GM12891 (cell line): ENCODE measurements around the gene KCNMA1.

Source experiments
- DNase-seq: peaks from one replicate; pipeline ENCODE4 v3.0.0; 2011; ENCODE audit warnings: low spot score; ENCODE audit not compliant: insufficient read length
- FAIRE-seq: peaks from 2 replicates; lab custom pipeline; 2011; peaks lifted over from hg19 to GRCh38; lab: Jason Lieb, UNC
- PAX5 ChIP-seq: IDR thresholded peaks from 2 replicates; pipeline ENCODE4 v1.6.1; 2011; ENCODE audit warnings: low read length, moderate library complexity, mild to moderate bottlenecking; ENCODE audit not compliant: insufficient read depth, severe bottlenecking
- POLR2A ChIP-seq: IDR thresholded peaks from 2 replicates; pipeline ENCODE4 v1.6.1; 2011; ENCODE audit warnings: low read depth, low read length, control low read depth
- POLR2AphosphoS5 ChIP-seq: IDR thresholded peaks from 2 replicates; pipeline ENCODE4 v1.6.1; 2011; ENCODE audit warnings: low read depth, low read length, control low read depth
- POU2F2 ChIP-seq: IDR thresholded peaks from 2 replicates; pipeline ENCODE4 v1.6.1; 2011; ENCODE audit warnings: low read depth, mild to moderate bottlenecking, control low read depth, low read length, moderate library complexity
- SPI1 ChIP-seq: IDR thresholded peaks from 2 replicates; pipeline ENCODE4 v1.6.1; 2011; ENCODE audit warnings: low read depth, low read length, control low read depth
- TAF1 ChIP-seq: IDR thresholded peaks from 2 replicates; pipeline ENCODE4 v1.6.1; 2011; ENCODE audit warnings: low read depth, low read length, control low read depth

The KCNMA1 gene

DNA sequence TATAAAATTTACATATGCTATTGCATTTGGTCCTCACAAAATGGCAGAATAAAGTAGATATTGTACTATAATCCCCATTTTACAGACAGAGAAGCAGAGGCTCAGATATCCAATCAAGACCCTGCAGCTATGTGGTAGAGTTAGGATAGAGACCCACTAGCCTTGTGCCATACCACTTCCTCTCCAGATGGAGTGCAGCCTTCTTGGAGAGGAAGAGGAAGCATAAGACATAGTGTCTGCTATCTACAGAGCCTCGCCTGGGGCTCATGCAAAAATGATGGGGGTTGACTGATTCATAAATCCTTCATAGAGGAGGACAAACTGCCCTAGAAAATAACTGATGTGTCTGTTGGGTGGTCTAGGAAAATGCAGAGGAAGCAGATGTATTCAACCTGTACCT is 447.3 kb downstream of the KCNMA1 start:
- no peak for FAIRE-seq
- TF ChIP-seq POU2F2, result no peak
- no peak for TF ChIP-seq SPI1
- TF ChIP-seq POLR2AphosphoS5, result no peak
- no peak for TF ChIP-seq PAX5
- no peak for TF ChIP-seq TAF1
- no peak for TF ChIP-seq POLR2A
- DNase-seq, result no peak

DNA sequence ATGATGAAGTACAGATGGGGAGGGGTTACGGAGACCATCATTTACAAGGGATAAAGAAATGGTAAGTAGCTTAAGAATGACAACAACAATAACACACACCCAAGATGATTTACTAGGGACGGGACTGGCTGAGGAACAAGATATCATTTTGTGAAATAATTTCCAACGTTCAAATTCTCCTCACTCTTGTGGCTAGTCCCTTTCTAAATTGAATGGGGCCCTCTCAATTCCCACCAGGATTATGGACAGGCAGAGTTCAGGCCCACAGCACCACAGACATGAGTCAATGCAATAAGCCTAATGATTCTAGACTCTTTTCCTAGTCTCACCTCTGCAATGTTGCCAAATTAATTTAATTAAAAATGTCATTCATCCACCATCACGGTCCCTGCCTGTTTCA is 448.1 kb downstream of the KCNMA1 start:
- no peak for TF ChIP-seq POLR2AphosphoS5
- TF ChIP-seq POU2F2, result no peak
- no peak for TF ChIP-seq TAF1
- no peak for TF ChIP-seq PAX5
- TF ChIP-seq SPI1, result no peak
- TF ChIP-seq POLR2A, result no peak
- no peak for FAIRE-seq
- DNase-seq, result no peak

DNA sequence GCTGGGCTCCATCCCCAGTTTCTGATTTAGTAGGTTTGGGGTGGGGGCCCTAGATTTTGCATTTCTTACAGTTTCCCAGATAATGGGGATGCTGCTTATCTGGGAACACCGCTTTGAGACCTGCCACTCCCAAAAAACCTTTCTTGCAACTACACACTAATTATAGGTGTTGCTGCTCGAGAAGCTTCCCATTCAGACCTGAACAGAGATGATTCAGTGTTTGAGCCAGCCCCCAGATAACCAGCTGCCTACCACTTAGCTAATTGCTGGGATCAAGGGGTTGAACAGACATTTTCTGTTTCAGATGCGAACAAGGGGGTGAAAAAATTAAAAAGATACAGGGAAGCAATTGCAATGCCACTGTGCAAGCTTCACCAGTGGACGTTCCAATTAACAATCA is 448.5 kb downstream of the KCNMA1 start:
- FAIRE-seq (no peak), DNase-seq (no peak)
- TF ChIP-seq SPI1, result no peak
- no peak for TF ChIP-seq POLR2AphosphoS5
- TF ChIP-seq PAX5, result no peak
- no peak for TF ChIP-seq POU2F2
- no peak for TF ChIP-seq POLR2A
- TF ChIP-seq TAF1, result no peak

DNA sequence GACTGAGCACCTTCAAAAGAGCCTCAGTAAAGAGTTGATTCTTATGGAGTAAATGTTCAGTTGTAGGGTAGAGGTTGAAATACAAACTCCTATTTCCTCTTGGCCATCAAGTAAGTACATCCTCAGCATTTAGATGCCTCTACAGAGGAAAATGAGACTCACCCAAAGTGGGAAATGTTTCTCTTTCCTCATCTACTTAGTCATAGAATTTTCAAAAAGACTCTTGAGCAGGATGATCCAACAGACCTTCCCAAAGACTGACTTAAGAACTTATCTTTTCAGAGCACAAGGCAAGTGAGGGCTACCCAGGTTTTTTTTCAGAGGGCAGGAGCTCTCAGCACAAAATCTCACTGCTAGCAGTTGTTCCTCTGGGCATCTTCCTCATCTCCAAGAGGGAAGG is 449.1 kb downstream of the KCNMA1 start:
- DNase-seq (no peak), FAIRE-seq (no peak)
- TF ChIP-seq TAF1 (no peak), POLR2A (no peak), POLR2AphosphoS5 (no peak), SPI1 (no peak), POU2F2 (no peak), PAX5 (no peak)

DNA sequence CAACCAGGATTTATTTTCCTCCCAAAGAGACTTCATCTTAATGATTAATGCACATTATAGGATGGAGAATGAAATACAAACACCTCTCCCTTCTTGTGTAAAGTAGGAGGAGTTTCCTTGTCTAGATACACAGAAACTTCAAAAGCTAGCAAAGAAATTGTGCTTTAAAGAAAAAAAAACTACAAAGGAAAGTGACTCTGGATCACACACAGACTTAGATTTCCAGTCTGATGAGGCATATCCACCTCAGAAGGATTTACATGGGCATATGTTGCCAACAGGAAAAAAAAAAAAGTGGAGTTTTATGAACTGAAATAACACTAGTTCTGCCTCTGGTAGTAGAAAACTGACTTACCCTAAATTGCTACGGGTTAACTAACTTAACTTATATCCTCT is 449.6 kb downstream of the KCNMA1 start:
- no peak for TF ChIP-seq POLR2AphosphoS5
- TF ChIP-seq TAF1, result no peak
- TF ChIP-seq PAX5, result no peak
- no peak for TF ChIP-seq POU2F2
- TF ChIP-seq POLR2A, result no peak
- TF ChIP-seq SPI1, result no peak
- FAIRE-seq (no peak), DNase-seq (no peak)

DNA sequence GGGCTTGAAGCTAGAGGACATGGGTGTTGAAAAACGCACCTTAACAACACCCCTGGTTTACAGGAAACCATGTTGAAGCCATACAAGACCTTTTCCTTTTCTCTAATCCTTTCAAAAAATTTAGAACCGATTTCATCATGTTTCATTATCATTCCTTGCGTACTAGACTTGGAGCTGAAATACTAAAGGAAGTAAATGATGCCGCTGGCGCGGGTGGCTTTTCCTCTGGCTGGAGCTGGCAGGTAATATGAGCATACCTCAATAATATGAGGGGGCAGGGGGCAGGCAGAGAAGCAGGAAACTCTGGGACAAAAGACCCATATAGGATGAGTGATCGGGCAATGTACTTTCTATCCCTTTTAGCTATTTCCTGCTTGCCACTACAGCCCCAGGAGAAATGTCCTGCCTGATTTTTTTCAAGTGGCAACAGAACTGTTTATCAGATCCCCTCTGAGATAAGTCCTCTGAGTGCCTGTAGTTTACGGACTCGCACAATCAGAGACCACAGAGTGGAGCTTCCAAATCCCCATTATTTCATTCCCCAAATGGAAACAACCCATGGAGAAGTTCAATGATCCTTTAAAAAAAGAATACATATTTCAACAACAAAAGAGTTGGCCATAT is 450.1 kb downstream of the KCNMA1 start:
- TF ChIP-seq PAX5 (no peak), POLR2A (no peak), POLR2AphosphoS5 (no peak), POU2F2 (no peak), SPI1 (no peak), TAF1 (no peak)
- no peak for FAIRE-seq
- no peak for DNase-seq

DNA sequence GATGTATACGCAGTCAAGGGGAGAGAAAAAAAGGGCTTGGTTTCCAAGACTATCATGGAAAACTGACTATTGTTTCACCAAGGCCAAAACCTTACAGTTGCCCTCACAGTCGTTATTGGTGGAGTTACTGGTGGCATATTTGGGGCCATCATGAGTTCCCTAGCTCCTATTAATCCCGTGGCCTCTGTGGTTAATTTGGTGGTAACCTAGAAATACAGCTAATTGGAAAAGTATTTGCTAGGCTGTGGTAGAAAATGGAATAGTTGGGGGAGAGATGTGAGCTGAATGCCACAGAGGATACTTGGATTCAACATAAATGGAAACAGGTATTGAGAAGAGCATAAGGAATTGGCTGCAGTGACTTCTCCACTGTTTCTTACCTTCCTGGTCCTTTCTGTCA is 450.7 kb downstream of the KCNMA1 start:
- FAIRE-seq (no peak), DNase-seq (no peak)
- TF ChIP-seq POU2F2, result no peak
- no peak for TF ChIP-seq SPI1
- no peak for TF ChIP-seq TAF1
- no peak for TF ChIP-seq POLR2A
- TF ChIP-seq POLR2AphosphoS5, result no peak
- no peak for TF ChIP-seq PAX5

DNA sequence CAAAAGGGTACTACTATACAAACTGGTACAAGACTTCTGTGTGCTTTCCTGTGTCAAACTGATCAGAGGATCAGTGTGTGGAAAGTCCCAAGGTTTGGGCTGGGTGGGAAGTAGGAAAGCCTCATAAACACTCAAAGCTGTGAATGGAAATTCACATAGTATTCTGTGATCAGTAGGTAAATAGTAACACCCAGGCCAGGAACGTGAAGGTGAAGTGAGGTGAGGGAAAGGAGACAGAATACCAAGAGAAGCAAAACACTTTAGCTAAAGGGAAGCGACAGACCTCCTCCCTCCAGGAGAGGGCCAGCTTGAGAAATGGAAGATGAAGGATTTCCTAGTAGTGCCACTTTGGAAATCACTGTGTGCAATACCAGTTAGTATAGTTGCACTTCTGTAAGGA is 451.9 kb downstream of the KCNMA1 start:
- TF ChIP-seq PAX5 (no peak), POLR2AphosphoS5 (no peak), SPI1 (no peak), POLR2A (no peak), TAF1 (no peak), POU2F2 (no peak)
- FAIRE-seq (no peak), DNase-seq (no peak)

DNA sequence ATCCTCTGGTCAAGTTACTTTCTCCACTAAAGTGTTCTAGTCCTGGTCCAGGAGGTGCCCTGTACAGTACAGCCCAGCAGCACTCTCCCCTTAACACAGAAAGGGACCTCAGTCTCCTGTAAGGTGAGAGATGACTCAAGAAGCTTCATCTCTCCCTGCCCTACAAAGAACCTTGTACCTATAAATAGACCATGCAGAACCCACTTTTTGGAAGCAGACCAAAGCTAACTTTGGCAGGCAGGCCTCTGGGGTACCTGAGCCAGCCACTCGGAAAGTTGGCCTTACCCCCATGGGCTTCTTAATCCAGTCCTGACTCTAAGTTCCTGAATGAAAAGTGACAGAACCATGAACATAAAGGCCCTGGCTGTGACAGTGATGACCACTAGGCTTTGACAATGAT is 454.8 kb downstream of the KCNMA1 start:
- TF ChIP-seq SPI1, result no peak
- no peak for TF ChIP-seq POLR2AphosphoS5
- no peak for TF ChIP-seq PAX5
- no peak for TF ChIP-seq POLR2A
- TF ChIP-seq TAF1, result no peak
- no peak for TF ChIP-seq POU2F2
- FAIRE-seq, result no peak

DNA sequence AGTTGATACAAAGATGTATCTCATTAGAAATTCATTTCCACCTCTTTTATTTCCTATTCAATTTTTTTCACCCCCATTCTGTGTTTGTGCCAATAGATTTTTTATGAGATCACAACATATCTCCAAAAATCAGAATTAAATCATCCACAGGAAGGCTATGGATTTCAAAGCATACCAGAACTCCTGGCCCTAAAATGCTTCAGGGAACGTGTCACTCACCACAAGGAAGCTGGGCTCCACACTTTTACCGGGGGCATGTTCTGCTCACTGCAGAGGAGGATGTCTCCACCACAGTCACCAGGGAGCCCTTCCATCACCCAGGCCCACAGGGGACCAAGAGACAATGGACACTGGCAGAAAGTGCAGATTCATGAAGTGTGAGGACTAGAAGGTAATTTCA is 456.8 kb downstream of the KCNMA1 start:
- no peak for TF ChIP-seq SPI1
- FAIRE-seq (no peak), DNase-seq (no peak)

More for the DNA sequence above, 454.8 kb downstream of the KCNMA1 start:
- no peak for DNase-seq

DNA sequence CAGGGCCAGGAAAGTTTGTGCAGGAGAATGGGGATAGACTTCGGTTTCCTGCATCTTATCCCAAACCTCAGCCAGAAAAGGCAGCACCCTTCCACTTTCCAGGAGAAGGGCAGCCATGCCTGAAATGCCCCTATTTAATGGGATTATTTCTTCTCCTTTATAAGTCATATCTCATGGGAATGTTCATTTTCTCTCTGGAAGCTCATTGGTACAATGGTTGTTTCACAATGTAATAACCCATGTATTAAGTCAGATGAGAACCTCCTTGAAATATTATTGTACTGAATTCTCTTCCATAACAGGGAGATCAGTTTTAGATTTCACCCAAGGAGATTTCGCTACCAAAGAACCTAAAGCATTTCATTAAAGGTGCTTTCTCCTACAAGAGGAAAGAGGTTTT is 457.5 kb downstream of the KCNMA1 start:
- no peak for TF ChIP-seq TAF1
- no peak for TF ChIP-seq POU2F2
- TF ChIP-seq POLR2AphosphoS5, result no peak
- no peak for TF ChIP-seq PAX5
- no peak for TF ChIP-seq POLR2A
- TF ChIP-seq SPI1, result no peak
- FAIRE-seq (no peak), DNase-seq (no peak)
